GM12878 (cell line): ENCODE results near the gene MIAT. TPM values are rescaled to one million over a fixed set of nuclear protein-coding genes. Genes with fewer than 3 reads are reported as not detected.

Source experiments
- ATAC-seq: fragments of 200-7000 bp; cut with Tn5 transposase; 3 replicates; pipeline ENCODE4 v1.9.1; 2020; ENCODE audit warnings: mild to moderate bottlenecking, moderate library complexity
- BruUV-seq: library from RNA; stranded (reverse); fragments of 400-500 nt; replicated peaks from 2 replicates; lab custom pipeline; 2021; lab: Mats Ljungman, UMichigan
- CTCF ChIA-PET: fragments of 300-600 bp; sonication (Branson Sonifier 250); formaldehyde crosslinking; extraction: SDS; loops from one replicate; lab custom pipeline; 2021; ENCODE audit warnings: inconsistent platforms; lab: Yijun Ruan, JAX
- POLR2A ChIA-PET: fragments of 350-600 bp; formaldehyde crosslinking; extraction: SDS; loops from one replicate; lab custom pipeline; 2021; ENCODE audit warnings: inconsistent platforms; lab: Charles Lee
- RAD21 ChIA-PET: fragments of 300-600 bp; sonication (Branson Sonifier 250); formaldehyde crosslinking; loops from one replicate; lab custom pipeline; 2023; ENCODE audit warnings: antibody characterized with exemption; ENCODE audit not compliant: unreplicated experiment; lab: Charles Lee
- SMC1A ChIA-PET: fragments of 300-600 bp; sonication (Branson Sonifier 250); formaldehyde crosslinking; loops from one replicate; lab custom pipeline; 2023; ENCODE audit not compliant: unreplicated experiment, uncharacterized antibody; lab: Charles Lee
- DNase-seq: peaks from one replicate; pipeline ENCODE4 v3.0.0-alpha.2; 2011; ENCODE audit warnings: low read depth, low spot score
- FAIRE-seq: peaks from 3 replicates; lab custom pipeline; 2011; peaks lifted over from hg19 to GRCh38; lab: Jason Lieb, UNC
- H2AFZ ChIP-seq: 2 replicates; pipeline ENCODE4 v1.6.0; 2011; ENCODE audit warnings: low read depth, low read length, control low read depth; ENCODE audit not compliant: control insufficient read depth
- H3K27ac ChIP-seq: 2 replicates; pipeline ENCODE4 v1.5.1; 2011; ENCODE audit warnings: control low read depth; ENCODE audit not compliant: control insufficient read depth, insufficient read depth
- H3K27me3 ChIP-seq, 2 experiments: replicated peaks in 1 of 2; 2 replicates each; pipeline versions ENCODE4 v1.6.0 to v1.6.1; 2011; ENCODE audit warnings: low read length in 1 of 2; ENCODE audit not compliant: control insufficient read depth in 2 of 2, insufficient read depth in 2 of 2
- H3K36me3 ChIP-seq, 2 experiments: 2 replicates each; pipeline ENCODE4 v1.5.1; 2011; ENCODE audit warnings: low read length in 1 of 2; ENCODE audit not compliant: control insufficient read depth in 2 of 2, insufficient read depth in 2 of 2
- H3K4me1 ChIP-seq: 2 replicates; pipeline ENCODE4 v1.6.1; 2011; ENCODE audit warnings: mild to moderate bottlenecking, low read length, moderate library complexity, mixed read lengths; ENCODE audit not compliant: control insufficient read depth, insufficient read depth
- H3K4me2 ChIP-seq: 2 replicates; pipeline ENCODE4 v1.6.0; 2011; ENCODE audit warnings: control low read depth; ENCODE audit not compliant: control insufficient read depth, insufficient read depth
- H3K4me3 ChIP-seq: fragments of 200-600 bp; sonication (generic); 2 replicates; pipeline ENCODE4 v1.5.1; 2016
- H3K79me2 ChIP-seq: 2 replicates; pipeline ENCODE4 v1.6.0; 2011; ENCODE audit warnings: low read length; ENCODE audit not compliant: control insufficient read depth, insufficient read depth
- H3K9ac ChIP-seq: 2 replicates; pipeline ENCODE4 v1.8.0; 2011; ENCODE audit warnings: low read length, control low read depth, mixed read lengths; ENCODE audit not compliant: control insufficient read depth, insufficient read depth
- H3K9me3 ChIP-seq: replicated peaks from 3 replicates; pipeline ENCODE4 v1.5.1; 2011; ENCODE audit warnings: mild to moderate bottlenecking, low read length; ENCODE audit not compliant: control insufficient read depth, insufficient read depth
- H4K20me1 ChIP-seq: 2 replicates; pipeline ENCODE4 v1.6.0; 2011; ENCODE audit not compliant: control insufficient read depth, insufficient read depth
- BACH1 ChIP-seq: fragments of 450-650 bp; IDR thresholded peaks from 2 replicates; pipeline ENCODE4 v1.6.1; 2017; ENCODE audit warnings: mild to moderate bottlenecking, borderline replicate concordance
- BCL11A ChIP-seq: IDR thresholded peaks from 2 replicates; pipeline ENCODE4 v1.6.1; 2011; ENCODE audit warnings: low read depth, low read length
- HCFC1 ChIP-seq: fragments of 150-350 bp; IDR thresholded peaks from 2 replicates; pipeline ENCODE4 v1.6.1; 2014; ENCODE audit warnings: low read length
- MTA2 ChIP-seq: fragments of 450-650 bp; IDR thresholded peaks from 2 replicates; pipeline ENCODE4 v1.6.1; 2016; ENCODE audit warnings: low read depth, mild to moderate bottlenecking, moderate library complexity
- NRF1 ChIP-seq: conservative IDR thresholded peaks from 2 replicates; pipeline ENCODE4 v1.6.1; 2011; ENCODE audit warnings: mild to moderate bottlenecking, low read depth, low read length, improper control_type of control experiment
- RBBP5 ChIP-seq: fragments of 200-600 bp; sonication (generic); conservative IDR thresholded peaks from 2 replicates; pipeline ENCODE4 v1.6.1; 2016
- SMC3 ChIP-seq: IDR thresholded peaks from 2 replicates; pipeline ENCODE4 v1.6.1; 2011; ENCODE audit warnings: low read length, improper control_type of control experiment, borderline replicate concordance
- SREBF2 ChIP-seq: IDR thresholded peaks from 2 replicates; pipeline ENCODE4 v1.6.1; 2012; ENCODE audit warnings: mild to moderate bottlenecking, low read length
- STAT1 ChIP-seq: fragments of 450-650 bp; conservative IDR thresholded peaks from 2 replicates; pipeline ENCODE4 v1.6.1; 2014; ENCODE audit warnings: antibody characterized with exemption, mild to moderate bottlenecking
- STAT3 ChIP-seq: IDR thresholded peaks from 2 replicates; pipeline ENCODE4 v1.6.1; 2011; ENCODE audit warnings: low read depth, low read length, improper control_type of control experiment
- ZZZ3 ChIP-seq: IDR thresholded peaks from 2 replicates; pipeline ENCODE4 v1.6.1; 2011; ENCODE audit warnings: low read depth; ENCODE audit not compliant: control insufficient read depth, insufficient read length
- WGBS: methylation state at CpG from one replicate; pipeline ENCODE4 v1.1.6; 2016; ENCODE audit warnings: low lambda C conversion rate; ENCODE audit not compliant: insufficient replicate concordance, insufficient coverage; ENCODE audit errors: missing lambda C conversion rate; 5-methylcytosine and 5-hydroxymethylcytosine counted together
- in situ Hi-C: fragments of 300-500 bp; cut with MboI; formaldehyde crosslinking; loops from 9 replicates; pipeline ENCODE4 v1.14.3; 2018; ENCODE audit warnings: mixed read lengths
- intact Hi-C: fragments of 100-400 bp; cut with micrococcal nuclease; formaldehyde crosslinking; loops from one replicate; pipeline ENCODE4 v1.14.2; 2022; ENCODE audit not compliant: unreplicated experiment
- polyA plus RNA-seq, 11 experiments: library from polyadenylated mRNA; depleted of rRNA in 4 of 11; unstranded in 6 of 11; stranded (reverse) in 5 of 11; fragments of >200 nt; fragmentation: Nextera tagmentation in 4 of 11; fragmentation: Illumina TruSeq in 1 of 11; extraction: Ambion mirVana in 4 of 11; extraction: Trizol in 1 of 11; gene quantifications; 1 replicate in 1 of 11; 2 replicates in 10 of 11; pipeline versions ENCODE4 v1.2.1 to v1.2.3, GENCODE V29; 2011 to 2016; ENCODE audit warnings: inconsistent platforms in 2 of 11, missing spikeins in 2 of 11, low read depth in 1 of 11
- total RNA-seq, 4 experiments: library from RNA; depleted of rRNA in 3 of 4; stranded (reverse); fragments of >200 nt in 3 of 4; fragmentation: Illumina TruSeq in 1 of 4; extraction: Trizol in 1 of 4; gene quantifications; 2 replicates each; pipeline versions ENCODE4 v1.2.1 to v1.2.3, GENCODE V29; 2013 to 2021

The MIAT gene
- total and polyA plus RNA-seq, 10 of the 15 experiments (the other 5 are each of a cell fraction or from before 2014, with no cell fraction given), result 0.39 to 13.7 (median 4.6) TPM

DNA sequence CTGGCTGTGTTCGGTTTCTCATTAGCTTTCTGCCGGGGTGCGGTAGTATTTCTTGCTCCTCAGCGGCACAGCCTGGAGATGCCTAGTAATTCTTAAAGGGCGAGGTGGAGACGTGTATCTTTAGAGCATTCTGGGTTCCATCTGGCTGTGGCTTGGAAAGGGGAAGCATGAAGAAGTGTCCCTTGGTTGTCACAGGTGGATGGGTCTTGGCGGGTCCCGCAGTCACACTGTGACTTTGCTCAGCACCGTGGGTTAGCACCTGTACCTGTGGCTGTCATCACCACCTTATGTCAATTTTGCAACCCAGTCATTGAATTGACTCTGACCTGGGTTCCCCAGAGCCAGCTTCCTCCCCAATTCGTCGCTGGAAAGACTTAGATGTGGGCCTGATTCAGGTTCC, 57.6 kb downstream of the MIAT start (continued):
- no peak for TF ChIP-seq HCFC1

DNA sequence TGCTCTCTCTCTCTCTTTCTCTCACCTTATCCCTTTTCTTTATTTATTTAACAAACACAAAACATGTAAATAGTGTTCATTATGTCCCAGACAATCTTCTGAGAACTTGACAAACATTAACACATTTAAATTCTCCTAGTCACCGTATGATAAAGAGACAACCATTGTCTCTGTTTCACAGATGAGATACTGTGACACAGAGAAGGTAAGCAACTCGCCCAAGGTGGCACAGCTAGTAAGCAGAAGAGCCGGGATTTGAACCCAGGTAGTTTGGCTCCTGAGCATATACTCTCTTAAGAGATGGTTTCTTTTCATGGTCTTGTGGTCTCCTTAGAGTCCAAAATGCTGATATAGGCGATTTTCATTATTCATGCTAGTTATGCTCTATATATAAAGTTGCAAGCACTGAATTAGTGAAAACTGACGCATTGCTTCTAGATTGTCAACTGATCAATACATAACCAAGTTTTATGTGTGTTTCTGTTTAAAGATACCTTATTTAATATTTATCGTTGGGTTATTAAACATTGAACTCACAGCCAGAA, 58.1 kb downstream of the MIAT start:
- Histone ChIP-seq H3K4me1 (peaks cover 20% of the 10 kb centered on the region), H3K27ac (no peak overlapping the region), H3K27me3 (no peaks in the 10 kb centered on the region), H3K4me2 (no peak overlapping the region), H4K20me1 (no peaks in the 10 kb centered on the region), H3K9ac (no peak overlapping the region), H3K4me3 (no peak overlapping the region), H3K36me3 (peaks cover 1 to 2% of the 10 kb centered on the region in 2 experiments; a peak in 2 of 4 replicates), H2AFZ (no peak overlapping the region), H3K9me3 (no peaks in the 10 kb centered on the region), H3K79me2 (no peaks in the 10 kb centered on the region)
- intact Hi-C loops, result no loop called here
- BruUV-seq, result no TSS peak
- WGBS, result 79% methylated on average over 6 of the region's 6 CpGs
- RAD21 ChIA-PET, result no interaction called here
- in situ Hi-C loops, result no loop called here
- TF ChIP-seq MTA2 (no peak), STAT1 (no peak), RBBP5 (no peak), BACH1 (no peak), SREBF2 (no peak), BCL11A (no peak), ZZZ3 (no peak), SMC3 (no peak), NRF1 (no peak), STAT3 (no peak)
- ATAC-seq, result no peak
- DNase-seq, result no peak
- FAIRE-seq, result no peak
- SMC1A ChIA-PET, result no interaction called here
- POLR2A ChIA-PET, result no interaction called here
- CTCF ChIA-PET, result no interaction called here
